SK-N-SH (cell line): ENCODE measurements around the gene JMJD4. TPM values are rescaled to one million over a fixed set of nuclear protein-coding genes. Genes with fewer than 3 reads are reported as not detected.

ENCODE experiments used
- CTCF ChIA-PET: fragments of 300-600, 350-600 bp; formaldehyde crosslinking; extraction: SDS; loops from one replicate; lab custom pipeline; 2021; lab: Yijun Ruan, JAX
- POLR2A ChIA-PET: fragments of 350-600 bp; sonication (Branson Sonifier 250); formaldehyde crosslinking; extraction: SDS; loops from one replicate; lab custom pipeline; 2020; ENCODE audit warnings: antibody characterized with exemption, inconsistent platforms; lab: Yijun Ruan, JAX
- DNase-seq: peaks from one replicate; pipeline ENCODE4 v3.0.0; 2012
- H2AFZ ChIP-seq: fragments of 200-600 bp; sonication (generic); 2 replicates; pipeline ENCODE4 v1.8.1; 2016; ENCODE audit warnings: antibody characterized with exemption, mild to moderate bottlenecking, low read depth
- H3F3A ChIP-seq: fragments of 200-600 bp; sonication (generic); replicated peaks from 2 replicates; pipeline ENCODE3; 2016; ENCODE audit warnings: antibody characterized with exemption, mild to moderate bottlenecking; ENCODE audit not compliant: insufficient read depth
- H3K27ac ChIP-seq, 2 experiments: fragments of 200-500 bp in 1 of 2; fragments of 200-600 bp in 1 of 2; sonication (Bioruptor generic) in 1 of 2; sonication (generic), shearing (Covaris generic) in 1 of 2; 2 replicates each; pipeline versions ENCODE4 v1.5.1 to v1.6.1; 2014 to 2016; ENCODE audit warnings: low read depth in 2 of 2, inconsistent platforms in 1 of 2, low read length in 1 of 2, mild to moderate bottlenecking in 1 of 2, mixed read lengths in 1 of 2
- H3K27me3 ChIP-seq: fragments of 200-600 bp; sonication (generic), shearing (Covaris generic); 2 replicates; pipeline ENCODE4 v1.6.1; 2016; ENCODE audit warnings: mixed run types; ENCODE audit not compliant: insufficient read depth
- H3K36me3 ChIP-seq, 2 experiments: fragments of 200-500 bp in 1 of 2; fragments of 200-600 bp in 1 of 2; sonication (Bioruptor generic) in 1 of 2; sonication (generic) in 1 of 2; replicated peaks in 1 of 2; 2 replicates each; pipeline versions ENCODE3 to v1.5.1; 2014 to 2016; ENCODE audit warnings: low read length in 1 of 2, mild to moderate bottlenecking in 1 of 2; ENCODE audit not compliant: insufficient read depth in 2 of 2, control insufficient read depth in 1 of 2
- H3K4me1 ChIP-seq, 2 experiments: fragments of 200-500 bp in 1 of 2; fragments of 200-600 bp in 1 of 2; sonication (Bioruptor generic) in 1 of 2; sonication (generic), shearing (Covaris generic) in 1 of 2; 2 replicates each; pipeline versions ENCODE4 v1.5.1 to v1.6.1; 2014 to 2016; ENCODE audit warnings: low read depth in 1 of 2, low read length in 1 of 2, mixed run types in 1 of 2; ENCODE audit not compliant: insufficient read depth in 2 of 2, control insufficient read depth in 1 of 2
- H3K4me2 ChIP-seq: fragments of 200-600 bp; sonication (generic), shearing (Covaris generic); 2 replicates; pipeline ENCODE4 v1.6.1; 2017; ENCODE audit warnings: mixed run types
- H3K4me3 ChIP-seq, 2 experiments: fragments of 200-500 bp in 1 of 2; fragments of 200-600 bp in 1 of 2; sonication (Bioruptor generic) in 1 of 2; sonication (generic), shearing (Covaris generic) in 1 of 2; 2 replicates each; pipeline versions ENCODE4 v1.5.1 to v1.8.1; 2014 to 2016; ENCODE audit warnings: low read depth in 2 of 2, inconsistent platforms in 1 of 2, low read length in 1 of 2, mild to moderate bottlenecking in 1 of 2, mixed read lengths in 1 of 2, moderate library complexity in 1 of 2
- H3K79me2 ChIP-seq: fragments of 200-600 bp; sonication (generic); 2 replicates; pipeline ENCODE4 v1.8.1; 2017; ENCODE audit warnings: mild to moderate bottlenecking; ENCODE audit not compliant: insufficient read depth
- H3K9ac ChIP-seq: fragments of 200-600 bp; sonication (generic); 2 replicates; pipeline ENCODE4 v1.6.1; 2017; ENCODE audit warnings: mixed run types
- H3K9me2 ChIP-seq: fragments of 200-600 bp; sonication (generic); 2 replicates; pipeline ENCODE4 v1.6.1; 2017; ENCODE audit warnings: mixed run types
- H3K9me3 ChIP-seq: fragments of 200-600 bp; sonication (generic); 2 replicates; pipeline ENCODE4 v1.6.1; 2017; ENCODE audit warnings: mixed run types, mild to moderate bottlenecking, moderate library complexity
- H4K20me1 ChIP-seq: fragments of 200-600 bp; sonication (generic); 2 replicates; pipeline ENCODE4 v1.6.1; 2017; ENCODE audit warnings: mild to moderate bottlenecking, mixed run types; ENCODE audit not compliant: insufficient read depth
- CTCF ChIP-seq: fragments of 200-600 bp; sonication (generic); IDR thresholded peaks from 2 replicates; pipeline ENCODE4 v1.6.1; 2017; ENCODE audit warnings: antibody characterized with exemption, mild to moderate bottlenecking, moderate library complexity
- ELF1 ChIP-seq: IDR thresholded peaks from 2 replicates; pipeline ENCODE4 v1.4.0; 2012
- EP300 ChIP-seq, 2 experiments: IDR thresholded peaks; 2 replicates each; pipeline versions ENCODE4 v1.4.0 to v1.6.1; 2012; ENCODE audit warnings: borderline replicate concordance in 1 of 2, low read depth in 1 of 2, low read length in 1 of 2
- EZH2phosphoT487 ChIP-seq: fragments of 200-600 bp; sonication (generic); IDR thresholded peaks from 2 replicates; pipeline ENCODE4 v1.6.1; 2017; ENCODE audit warnings: low read depth, mixed run types, mild to moderate bottlenecking, antibody characterized with exemption, moderate library complexity, borderline replicate concordance
- FOSL2 ChIP-seq: IDR thresholded peaks from 2 replicates; pipeline ENCODE4 v1.4.0; 2012; ENCODE audit warnings: low read depth, mild to moderate bottlenecking, moderate library complexity, borderline replicate concordance
- FOXJ3 ChIP-seq: sonication (generic); formaldehyde crosslinking; IDR thresholded peaks from 2 replicates; pipeline ENCODE4 v1.5.1; 2020; ENCODE audit warnings: mild to moderate bottlenecking, missing genetic modification reagents
- FOXM1 ChIP-seq: IDR thresholded peaks from 2 replicates; pipeline ENCODE4 v1.4.0; 2012; ENCODE audit warnings: low read depth, mild to moderate bottlenecking
- JUND ChIP-seq: IDR thresholded peaks from 2 replicates; pipeline ENCODE4 v1.4.0; 2012
- MAX ChIP-seq: IDR thresholded peaks from 2 replicates; pipeline ENCODE4 v1.4.0; 2012; ENCODE audit warnings: low read depth
- MEF2A ChIP-seq: IDR thresholded peaks from 2 replicates; pipeline ENCODE4 v1.4.0; 2012; ENCODE audit warnings: low read depth, borderline replicate concordance
- NRF1 ChIP-seq: IDR thresholded peaks from 2 replicates; pipeline ENCODE4 v1.6.1; 2012; ENCODE audit warnings: low read depth, mild to moderate bottlenecking, low read length
- POLR2AphosphoS5 ChIP-seq: IDR thresholded peaks from 2 replicates; pipeline ENCODE4 v1.6.1; 2012; ENCODE audit warnings: low read depth, low read length
- RAD21 ChIP-seq: IDR thresholded peaks from 2 replicates; pipeline ENCODE4 v1.6.1; 2012; ENCODE audit warnings: mild to moderate bottlenecking, low read length
- RCOR1 ChIP-seq: fragments of 150-350 bp; IDR thresholded peaks from 2 replicates; pipeline ENCODE4 v1.6.1; 2017; ENCODE audit warnings: antibody characterized with exemption, low read length
- REST ChIP-seq: IDR thresholded peaks from 2 replicates; pipeline ENCODE4 v1.6.1; 2012; ENCODE audit warnings: mild to moderate bottlenecking, low read depth, low read length, moderate library complexity
- RFX5 ChIP-seq: IDR thresholded peaks from 2 replicates; pipeline ENCODE4 v1.6.1; 2012; ENCODE audit warnings: mild to moderate bottlenecking, improper control_type of control experiment, low read length
- SIN3A ChIP-seq: IDR thresholded peaks from 2 replicates; pipeline ENCODE4 v1.6.1; 2012; ENCODE audit warnings: low read depth, mild to moderate bottlenecking, low read length, moderate library complexity, borderline replicate concordance
- TCF12 ChIP-seq: IDR thresholded peaks from 2 replicates; pipeline ENCODE4 v1.4.0; 2012
- USF2 ChIP-seq: fragments of 150-350 bp; IDR thresholded peaks from 2 replicates; pipeline ENCODE4 v1.6.1; 2017; ENCODE audit warnings: antibody characterized with exemption, low read length, low read depth, borderline replicate concordance
- YY1 ChIP-seq: IDR thresholded peaks from 2 replicates; pipeline ENCODE4 v1.4.0; 2012; ENCODE audit warnings: low read depth, mild to moderate bottlenecking
- WGBS: methylation state at CpG from one replicate; pipeline ENCODE4 v1.1.6; 2017; ENCODE audit warnings: low lambda C conversion rate; 5-methylcytosine and 5-hydroxymethylcytosine counted together
- polyA plus RNA-seq, 3 experiments: library from polyadenylated mRNA; depleted of rRNA; stranded (reverse); fragments of >200 nt; gene quantifications; 2 replicates each; pipeline ENCODE4 v1.2.3, GENCODE V29; 2012

The JMJD4 gene
- polyA plus RNA-seq, 1 of the 3 experiments (the other 2 are of a cell fraction), result 15.0 TPM

GRCh38 chr1:227730630-227731151 lies 4.4 kb downstream of the JMJD4 start:
- H3K27ac ChIP-seq, result no peak overlapping the region
- H2AFZ ChIP-seq, result no peak overlapping the region
- peak; percentile 22 for DNase-seq
- H3K36me3 ChIP-seq, result peaks cover 6 to 26% of the 10 kb centered on the region in 2 experiments
- no peak overlapping the region for H3K4me2 ChIP-seq
- peaks cover 29% of the 10 kb centered on the region for H3K79me2 ChIP-seq
- TF ChIP-seq RFX5, result no peak
- no peak for TF ChIP-seq MEF2A
- no peak for TF ChIP-seq NRF1
- TF ChIP-seq USF2, result no peak
- no peak for TF ChIP-seq FOXJ3 (CRISPR knock-in tag)
- no peak for TF ChIP-seq FOSL2
- TF ChIP-seq RCOR1, result no peak
- TF ChIP-seq MAX, result no peak
- no peak for TF ChIP-seq ELF1
- TF ChIP-seq TCF12, result no peak
- TF ChIP-seq POLR2AphosphoS5, result no peak
- TF ChIP-seq RAD21, result no peak
- TF ChIP-seq EZH2phosphoT487, result no peak
- TF ChIP-seq YY1, result no peak
- TF ChIP-seq EP300 (IDR thresholded peaks at IDR 0.05; ENCODE audit: borderline replicate concordance in 1 of 2, low read depth in 1 of 2, low read length in 1 of 2), result no peak
- no peak for TF ChIP-seq JUND
- peaks cover 9 to 33% of the 10 kb centered on the region in 2 experiments; a peak in 3 of 4 replicates for H3K4me1 ChIP-seq
- no peaks in the 10 kb centered on the region for H3K9me3 ChIP-seq
- peaks cover 8% of the 10 kb centered on the region; the same call in 1 of the 2 replicates for H4K20me1 ChIP-seq
- no peak overlapping the region for H3K9ac ChIP-seq
- POLR2A ChIA-PET, result interaction anchor here (0.7 kb wide), 1 partner anchor 167 kb away, joined by 3 read pairs; no protein-coding TSS in a partner anchor
- no peaks in the 10 kb centered on the region for H3K27me3 ChIP-seq
- H3K4me3 ChIP-seq, result no peak overlapping the region; a peak in 1 of 4 replicates
- 100% methylated on average over 2 of the region's 16 CpGs for WGBS
- no peaks in the 10 kb centered on the region for H3K9me2 ChIP-seq
- CTCF ChIA-PET, result interaction anchor here (0.7 to 2.8 kb wide), 8 partner anchors 10 to 411 kb away, joined by 3 to 11 read pairs (median 4); no protein-coding TSS in a partner anchor
- no peaks in the 10 kb centered on the region for H3F3A ChIP-seq

- 67% methylated on average over 7 of the region's 13 CpGs for WGBS
- Histone ChIP-seq H3K79me2 (peaks cover 24% of the 10 kb centered on the region), H3K36me3 (peaks cover 6 to 26% of the 10 kb centered on the region in 2 experiments), H3K9me3 (no peaks in the 10 kb centered on the region), H3K27me3 (no peaks in the 10 kb centered on the region), H3F3A (no peaks in the 10 kb centered on the region), H3K27ac (no peak overlapping the region), H2AFZ (no peak overlapping the region), H3K4me3 (no peak overlapping the region; a peak in 1 of 4 replicates), H3K4me1 (peaks cover 9 to 33% of the 10 kb centered on the region in 2 experiments; a peak in 3 of 4 replicates), H4K20me1 (peaks cover 8% of the 10 kb centered on the region; the same call in 1 of the 2 replicates), H3K4me2 (no peak overlapping the region), H3K9ac (no peak overlapping the region), H3K9me2 (no peaks in the 10 kb centered on the region)
- ChIA-PET POLR2A (interaction anchor here (0.6 to 0.7 kb wide), 2 partner anchors 166 to 752 kb away, joined by 3 to 4 read pairs; no protein-coding TSS in a partner anchor), CTCF (interaction anchor here (0.7 to 2.8 kb wide), 9 partner anchors 10 to 411 kb away, joined by 3 to 11 read pairs (median 4); no protein-coding TSS in a partner anchor)
- DNase-seq, result peak; percentile 78
- TF ChIP-seq POLR2AphosphoS5, result no peak
- TF ChIP-seq SIN3A, result no peak
- TF ChIP-seq REST, result no peak
- TF ChIP-seq FOXM1, result no peak
- TF ChIP-seq RFX5, result no peak
- no peak for TF ChIP-seq TCF12
- no peak for TF ChIP-seq RCOR1
- TF ChIP-seq CTCF, result peak; percentile 65
These were observed 5.0 kb downstream of the JMJD4 start for GRCh38 chr1:227729881-227730629.
